Esophagus squamous epithelium (tissue), 4 donors: Measurements from ENCODE around the gene ST6GAL2.

Experiments
- POLR2A ChIP-seq, 4 donors: fragments of 450-650 bp; IDR thresholded peaks; one replicate each; pipeline ENCODE4 v1.6.1; 2017; ENCODE audit warnings: antibody characterized with exemption in 4 of 4, mild to moderate bottlenecking in 4 of 4, moderate library complexity in 3 of 4
- TF ChIP-seq, protein P1 (sequence below), 6 experiments: fragments of 450-650 bp in 4 of 6; fragments of 200-600 bp in 2 of 6; sonication (generic) in 2 of 6; IDR thresholded peaks; one replicate each; pipeline ENCODE4 v1.5.1; 2016 to 2019; ENCODE audit warnings: antibody characterized with exemption in 6 of 6, mild to moderate bottlenecking in 4 of 6, moderate library complexity in 4 of 6

DNA sequence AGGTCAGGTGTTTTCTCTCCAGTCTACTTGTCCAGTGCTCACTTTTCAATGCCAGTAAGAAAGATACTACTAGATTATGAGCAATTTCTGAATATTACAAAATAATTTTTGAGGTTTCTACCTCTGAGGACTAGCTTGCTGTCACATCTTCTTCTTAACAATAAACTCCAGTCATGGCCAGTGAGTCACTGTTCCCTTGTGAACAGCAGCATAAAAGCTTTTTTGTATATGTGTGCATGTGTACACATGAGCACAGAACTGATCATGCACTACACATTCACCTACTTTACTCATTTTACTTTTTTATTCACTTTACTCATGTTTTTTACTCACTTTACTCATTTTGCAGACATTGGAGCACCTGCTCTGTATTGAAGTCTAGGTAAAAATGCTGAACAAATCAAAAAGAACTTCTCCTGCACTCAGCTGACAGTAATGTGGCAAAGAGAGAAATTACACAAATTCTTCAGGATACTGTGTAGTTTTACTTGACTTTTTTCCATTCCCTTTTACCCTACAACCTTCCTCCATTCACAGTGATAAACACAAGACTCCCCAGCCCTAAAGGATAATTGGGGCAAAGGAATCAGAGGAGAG lies 28.0 kb downstream of the ST6GAL2 start:
- TF ChIP-seq, protein P1, sequence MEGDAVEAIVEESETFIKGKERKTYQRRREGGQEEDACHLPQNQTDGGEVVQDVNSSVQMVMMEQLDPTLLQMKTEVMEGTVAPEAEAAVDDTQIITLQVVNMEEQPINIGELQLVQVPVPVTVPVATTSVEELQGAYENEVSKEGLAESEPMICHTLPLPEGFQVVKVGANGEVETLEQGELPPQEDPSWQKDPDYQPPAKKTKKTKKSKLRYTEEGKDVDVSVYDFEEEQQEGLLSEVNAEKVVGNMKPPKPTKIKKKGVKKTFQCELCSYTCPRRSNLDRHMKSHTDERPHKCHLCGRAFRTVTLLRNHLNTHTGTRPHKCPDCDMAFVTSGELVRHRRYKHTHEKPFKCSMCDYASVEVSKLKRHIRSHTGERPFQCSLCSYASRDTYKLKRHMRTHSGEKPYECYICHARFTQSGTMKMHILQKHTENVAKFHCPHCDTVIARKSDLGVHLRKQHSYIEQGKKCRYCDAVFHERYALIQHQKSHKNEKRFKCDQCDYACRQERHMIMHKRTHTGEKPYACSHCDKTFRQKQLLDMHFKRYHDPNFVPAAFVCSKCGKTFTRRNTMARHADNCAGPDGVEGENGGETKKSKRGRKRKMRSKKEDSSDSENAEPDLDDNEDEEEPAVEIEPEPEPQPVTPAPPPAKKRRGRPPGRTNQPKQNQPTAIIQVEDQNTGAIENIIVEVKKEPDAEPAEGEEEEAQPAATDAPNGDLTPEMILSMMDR (IDR thresholded peaks at IDR 0.05): no peak
- TF ChIP-seq POLR2A (IDR thresholded peaks at IDR 0.05): no peak
